Measurements from ENCODE around the gene DNAJC11.

GRCh38 chr1:6704746-6705145 lies 3.1 kb upstream of the DNAJC11 start:
- TF ChIP-seq CTCF (IDR thresholded peaks at IDR 0.05; ENCODE audit: insufficient read depth, low read length) (no peak), POLR2AphosphoS5 (IDR thresholded peaks at IDR 0.05; ENCODE audit: low read depth) (no peak), REST (IDR thresholded peaks at IDR 0.05; ENCODE audit: insufficient replicate concordance, low read depth) (no peak)

Measured in HL-60 (cell line).